Left forelimb (tissue), 1 donor: ENCODE measurements around the gene TRIM13.
"Not testable (repeated sequence)": the region's sequence is repeated elsewhere in the genome, so short reads cannot be mapped to it uniquely, and the experiment has no call there.

Experiments
- DNase-seq: peaks from one replicate; pipeline ENCODE4 v3.0.0-alpha.2; 2018; ENCODE audit warnings: low spot score

The TRIM13 gene

DNA sequence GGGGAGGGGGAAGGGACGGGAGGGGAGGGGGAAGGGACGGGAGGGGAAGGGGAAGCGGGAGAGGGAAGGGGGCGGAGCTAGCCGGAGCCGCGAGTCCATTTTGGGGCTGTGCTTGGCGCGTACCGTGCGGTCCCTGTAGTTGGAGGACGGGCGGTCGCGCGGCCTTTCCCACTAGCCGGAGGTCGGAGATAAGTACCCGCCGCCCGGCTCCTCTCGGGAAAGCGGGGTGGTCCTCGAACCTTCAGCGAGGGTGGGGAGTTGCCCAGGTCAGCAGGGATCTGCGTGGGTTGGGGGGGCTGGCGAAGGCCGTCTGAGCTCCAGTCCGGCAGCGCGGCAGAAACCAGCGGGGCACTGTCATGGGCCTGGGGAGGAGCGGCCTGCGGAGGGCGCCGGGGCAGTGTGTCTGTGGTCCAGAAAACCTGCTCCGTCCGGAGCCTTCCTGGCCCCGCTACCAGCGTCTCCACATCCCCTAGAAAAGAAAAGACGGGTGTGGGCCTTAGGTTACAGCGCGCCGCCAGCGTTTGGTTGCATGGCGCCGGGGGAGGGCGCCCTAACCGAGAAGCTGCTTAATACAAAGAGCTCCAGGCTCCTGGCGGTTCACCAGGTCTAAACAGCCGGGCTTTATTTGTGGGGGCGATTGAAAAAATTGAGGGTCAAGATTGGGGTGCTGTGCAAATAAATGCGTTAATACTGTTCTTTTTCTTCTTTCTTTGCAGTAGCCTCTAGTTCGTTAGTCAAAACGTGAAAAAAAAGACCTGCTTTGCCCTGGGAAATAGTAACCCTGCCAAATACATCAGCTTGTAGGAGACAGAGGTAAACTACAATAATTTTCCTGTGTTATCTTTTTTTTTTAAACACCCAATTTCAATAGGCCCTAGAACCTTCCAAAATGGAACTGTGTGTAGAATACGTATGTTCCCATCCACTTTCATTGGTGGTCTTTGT, at the start of gene TRIM13:
Gene TRIM13 (plus strand): TSS at position 92 of the 945 bp plus-strand sequence. CDS start 14,899 bp downstream, outside the sequence.
- DNase-seq, result peak; percentile 94

- DNase-seq, result not testable (repeated sequence)
Measured at GRCh38 chr13:49948777-49949270, 48.0 kb upstream of the TRIM13 start.

DNA sequence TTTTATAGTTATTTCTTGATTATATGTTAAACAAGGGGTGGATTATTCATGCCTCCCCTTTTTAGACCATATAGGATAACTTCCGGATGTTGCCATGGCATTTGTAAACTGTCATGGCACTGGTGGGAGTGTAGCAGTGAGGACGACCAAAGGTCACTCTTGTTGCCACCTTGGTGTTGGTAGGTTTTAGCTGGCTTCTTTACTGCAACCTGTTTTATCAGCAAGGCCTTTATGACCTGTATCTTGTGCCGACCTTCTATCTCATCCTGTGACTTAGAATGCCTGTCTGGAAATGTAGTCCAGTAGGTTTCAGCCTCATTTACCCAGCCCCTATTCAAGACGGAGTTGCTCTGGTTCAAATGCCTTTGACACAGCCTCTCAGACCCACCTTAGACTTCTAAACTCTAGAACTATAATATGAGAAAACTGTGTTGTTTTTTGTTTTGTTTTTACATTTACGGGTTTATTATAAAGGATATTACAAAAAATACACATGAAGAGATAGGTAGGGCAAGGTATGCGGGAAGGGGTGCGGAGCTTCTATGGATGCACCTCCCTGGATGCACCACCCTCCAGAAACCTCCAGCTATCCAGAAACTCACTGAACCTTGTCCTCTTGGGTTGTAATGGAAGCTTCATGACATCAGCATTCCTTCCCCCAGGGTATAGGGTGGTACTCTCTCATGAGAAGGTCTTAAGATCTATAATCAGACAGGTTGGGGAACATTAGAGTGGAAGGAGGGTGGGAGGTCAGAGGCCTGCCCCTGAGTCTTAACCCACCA, 44.9 kb upstream of the TRIM13 start:
- DNase-seq, result no peak

DNA sequence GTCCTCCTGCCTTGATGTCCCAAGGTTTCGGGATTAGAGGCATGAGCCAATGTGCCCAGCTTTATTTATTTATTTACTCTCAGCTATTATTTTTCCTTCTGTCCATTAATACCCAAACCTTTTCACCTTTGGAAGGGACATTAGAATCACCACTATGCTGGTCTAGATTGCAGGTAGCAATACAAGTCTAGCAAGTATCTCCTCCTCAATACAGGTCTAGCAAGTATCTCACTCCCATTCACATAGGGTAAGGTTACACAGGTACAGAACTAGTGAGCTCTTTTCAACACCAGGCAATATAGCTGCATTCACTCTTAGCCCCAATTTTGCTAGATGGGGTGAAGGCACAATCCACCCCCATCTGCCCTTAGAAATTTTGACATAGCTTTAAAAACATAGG, 43.3 kb upstream of the TRIM13 start:
- no peak for DNase-seq

DNA sequence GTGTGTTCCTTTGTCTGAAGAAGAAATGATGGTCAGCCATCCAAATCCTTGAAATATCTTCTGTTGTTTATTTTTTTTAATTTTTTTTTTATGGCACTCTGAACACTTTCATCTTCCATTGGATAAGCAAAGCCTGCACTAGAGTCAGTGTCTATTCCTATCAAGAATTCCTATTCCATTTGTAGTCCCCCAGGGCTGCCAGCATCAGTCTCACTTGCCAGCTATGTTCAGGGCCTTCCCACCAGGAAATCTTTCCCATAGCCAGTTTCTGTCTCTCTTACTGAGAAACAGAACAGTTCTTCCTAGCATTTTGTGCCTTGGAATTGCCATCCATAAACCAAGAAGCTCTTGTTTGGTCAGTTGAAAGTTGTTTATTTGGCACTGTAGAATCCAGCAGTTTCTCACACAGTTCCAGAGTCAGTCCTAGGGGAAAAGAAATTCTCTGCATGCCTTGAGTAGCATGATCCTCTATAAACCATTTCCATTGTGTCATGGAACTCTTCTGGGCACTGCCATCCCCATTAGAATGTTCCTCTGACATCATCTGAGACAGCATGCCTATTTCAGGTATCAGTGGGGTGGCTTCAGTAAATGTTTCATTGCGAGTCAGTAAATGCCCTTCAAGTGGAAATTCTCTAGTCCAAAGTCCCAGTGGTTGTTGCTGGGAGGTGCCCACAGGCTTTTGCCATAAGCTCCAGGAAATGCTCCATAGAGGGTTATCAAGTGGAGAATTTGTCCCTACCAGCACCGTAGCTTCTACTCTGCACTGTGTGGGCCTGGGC, 42.0 kb upstream of the TRIM13 start:
- no peak for DNase-seq

DNA sequence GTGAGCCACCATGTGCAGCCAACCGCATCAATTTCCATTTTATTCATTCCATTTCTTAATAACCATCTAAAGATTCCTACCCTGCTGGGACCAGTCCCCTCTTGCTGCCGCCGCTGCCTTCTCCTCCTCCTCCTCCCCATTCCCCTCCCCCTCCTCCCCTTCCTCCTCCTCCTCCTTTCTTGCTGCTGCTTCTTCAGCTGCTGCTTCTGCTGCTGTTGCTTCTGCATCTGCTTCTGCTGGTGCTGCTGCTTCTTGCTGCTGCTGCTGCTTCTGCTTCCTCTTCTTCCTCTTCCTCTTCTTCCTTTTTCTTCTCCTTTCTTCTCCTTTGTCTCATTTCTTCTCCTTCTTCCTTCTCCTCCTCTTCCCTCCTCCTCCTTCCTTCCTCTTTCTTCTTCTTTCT, 40.7 kb upstream of the TRIM13 start:
- DNase-seq, result no peak

GRCh38 chr13:49958321-49958720, 38.5 kb upstream of the TRIM13 start:
- no peak for DNase-seq

GRCh38 chr13:49967456-49967855, 29.4 kb upstream of the TRIM13 start:
- no peak for DNase-seq

GRCh38 chr13:49972709-49973108, 24.1 kb upstream of the TRIM13 start:
- DNase-seq, result no peak

DNA sequence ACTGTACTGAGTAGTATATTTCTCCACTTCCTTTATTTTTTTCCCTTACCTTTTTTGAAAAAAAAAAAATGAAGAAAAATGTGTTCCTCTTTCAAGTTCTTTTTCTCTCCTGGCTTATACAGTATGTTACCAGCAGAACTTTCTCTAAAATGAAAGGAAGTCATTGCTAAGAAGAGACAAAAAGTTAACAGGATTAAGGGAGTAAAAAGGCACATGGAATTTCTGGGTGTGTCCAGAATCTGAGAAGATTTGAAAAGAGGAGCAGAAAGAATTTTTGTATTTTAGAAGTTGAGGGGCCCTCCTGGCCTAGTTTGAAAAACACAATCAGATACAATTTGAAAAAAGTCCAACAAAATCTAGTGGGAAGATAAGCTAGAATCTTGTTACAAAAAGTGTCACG, 21.0 kb upstream of the TRIM13 start:
- DNase-seq, result no peak

DNA sequence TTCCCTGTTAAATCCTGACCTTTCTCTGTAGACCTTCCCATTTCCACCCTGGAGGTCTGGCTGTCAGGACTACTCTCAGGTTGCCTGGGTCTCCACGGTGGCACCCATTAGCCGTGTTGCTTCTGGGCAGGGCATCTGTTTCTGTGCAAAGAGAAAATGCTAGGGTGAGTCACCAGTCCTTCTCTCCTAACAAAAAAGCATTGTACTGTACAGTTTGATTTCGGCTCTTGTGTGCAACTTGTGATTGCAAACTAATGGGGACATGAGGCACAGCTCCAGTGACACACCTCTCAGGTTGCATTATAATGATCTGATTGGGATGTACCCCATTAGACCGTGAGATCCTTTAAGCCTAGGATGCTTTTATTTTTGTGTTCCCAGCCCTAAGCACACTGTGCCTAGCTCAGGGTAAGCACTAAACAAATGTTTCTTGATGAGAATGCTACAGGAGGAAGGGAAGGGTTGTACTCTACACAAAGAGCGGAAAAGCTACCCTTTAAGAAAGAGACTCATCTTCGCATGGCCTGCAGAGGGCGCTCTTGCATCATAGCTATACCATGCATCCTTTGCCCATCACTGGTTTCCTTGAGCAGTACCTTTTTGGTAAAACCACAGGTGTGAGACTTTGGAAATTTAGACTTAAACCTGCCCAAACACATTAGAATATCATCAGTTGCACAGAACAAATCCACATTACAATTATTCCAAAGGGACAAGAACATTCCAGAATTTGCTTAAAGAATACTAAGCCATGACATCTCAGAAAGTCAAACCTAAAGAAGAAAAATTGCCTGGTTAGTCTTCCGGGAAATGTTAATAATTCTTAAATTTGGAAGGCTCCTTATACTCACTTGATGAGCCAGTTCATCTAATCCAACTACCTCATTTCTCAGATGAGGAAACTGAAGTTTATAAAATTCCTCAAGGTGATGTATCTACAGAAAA, 20.3 kb upstream of the TRIM13 start:
- DNase-seq, result no peak

DNA sequence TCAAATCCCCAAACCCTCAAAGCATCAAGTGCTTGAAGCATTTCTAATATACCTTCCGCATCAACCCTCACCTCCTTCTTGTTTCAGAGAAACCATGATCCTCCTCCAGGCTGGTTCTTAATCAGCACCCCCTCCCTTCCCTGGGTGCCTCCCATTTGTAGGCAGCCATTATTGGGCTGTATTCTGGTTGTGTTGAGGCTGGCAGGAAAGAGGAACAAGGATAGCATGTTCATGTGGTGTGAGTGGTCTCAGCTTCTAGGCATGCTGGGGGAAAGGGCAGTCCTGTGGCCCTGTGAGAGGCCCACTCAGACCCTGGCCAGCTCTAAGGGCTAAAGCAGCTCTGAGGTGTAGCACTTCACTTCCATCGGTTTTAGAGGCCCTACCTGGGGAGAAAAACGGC, 18.9 kb upstream of the TRIM13 start:
- no peak for DNase-seq

- no peak for DNase-seq
Measured at GRCh38 chr13:49980266-49980665, 16.6 kb upstream of the TRIM13 start.

GRCh38 chr13:49985129-49985528, 11.7 kb upstream of the TRIM13 start:
- no peak for DNase-seq

DNA sequence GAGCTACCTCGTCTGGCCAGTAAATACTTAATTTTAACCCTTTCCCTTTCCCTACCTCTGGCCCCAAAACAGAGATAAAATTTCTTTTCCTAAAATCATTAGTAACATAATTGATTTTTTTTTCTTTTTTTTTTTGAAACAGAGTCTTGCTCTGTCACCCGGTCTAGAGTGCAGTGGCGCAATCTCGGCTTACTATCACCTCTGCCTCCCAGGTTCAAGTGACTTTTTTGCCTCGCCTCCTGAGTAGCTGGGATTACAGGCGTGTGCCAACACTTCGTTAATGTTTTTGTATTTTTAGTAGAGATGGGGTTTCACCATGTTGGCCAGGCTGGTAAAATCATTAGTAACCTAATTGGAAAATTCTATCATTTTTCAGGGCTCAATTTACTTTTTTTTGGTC, 10.4 kb upstream of the TRIM13 start:
- DNase-seq, result no peak

DNA sequence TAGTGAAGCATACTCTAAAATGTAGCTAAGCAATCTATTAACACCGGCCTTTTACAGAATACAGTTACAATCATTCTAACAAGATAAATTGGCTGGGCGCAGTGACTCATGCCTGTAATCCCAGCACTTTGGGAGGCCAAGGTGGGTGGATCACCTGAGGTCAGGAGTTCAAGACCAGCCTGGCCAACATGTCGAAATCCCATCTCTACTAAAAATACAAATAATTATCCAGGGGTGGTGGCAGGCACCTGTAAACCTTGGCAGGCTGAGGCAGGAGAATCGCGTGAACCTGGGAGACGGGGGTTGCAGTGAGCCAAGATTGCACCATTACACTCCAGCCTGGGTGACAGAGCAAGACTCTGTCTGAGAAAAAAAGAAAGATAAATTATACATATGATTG, 6.2 kb upstream of the TRIM13 start:
- not testable (repeated sequence) for DNase-seq

DNA sequence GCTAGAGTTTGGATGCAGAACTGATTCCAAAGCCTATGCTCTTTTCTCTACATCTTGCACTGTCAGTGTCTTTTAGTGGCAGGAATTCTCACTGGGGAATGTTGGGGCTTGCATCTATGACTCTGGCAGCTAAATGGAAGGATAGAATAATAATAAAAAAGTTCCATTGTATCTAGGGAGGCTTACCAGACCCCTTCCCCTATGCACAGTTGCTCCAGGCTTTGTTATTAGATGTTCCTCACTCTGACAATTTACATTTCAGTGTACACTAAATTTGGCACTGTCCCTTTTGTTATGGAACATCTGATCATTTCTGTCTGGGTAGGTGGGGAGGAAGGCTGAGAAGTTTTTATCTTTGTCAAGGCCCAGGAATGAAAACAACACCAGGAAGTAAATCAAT, 3.7 kb upstream of the TRIM13 start:
- DNase-seq, result no peak

DNA sequence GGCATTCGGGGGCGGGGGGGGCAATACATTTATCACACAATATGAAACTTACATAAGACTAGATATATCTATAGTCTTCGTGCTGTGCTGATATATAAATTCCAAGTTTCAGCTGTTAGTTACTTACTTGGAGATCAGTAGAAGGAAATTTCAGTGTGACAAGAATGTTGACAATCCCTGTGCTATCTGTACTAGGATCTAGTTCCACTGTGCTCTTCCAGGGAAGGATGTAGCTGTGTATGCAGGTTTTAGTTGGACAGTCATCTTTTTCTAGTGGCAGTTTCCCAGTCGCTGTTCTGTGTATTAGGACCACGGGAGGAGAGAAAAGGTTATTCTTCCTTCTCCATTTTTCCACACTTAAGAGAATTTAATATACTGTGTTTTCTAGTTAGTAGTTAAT, 3.2 kb upstream of the TRIM13 start:
- no peak for DNase-seq

DNA sequence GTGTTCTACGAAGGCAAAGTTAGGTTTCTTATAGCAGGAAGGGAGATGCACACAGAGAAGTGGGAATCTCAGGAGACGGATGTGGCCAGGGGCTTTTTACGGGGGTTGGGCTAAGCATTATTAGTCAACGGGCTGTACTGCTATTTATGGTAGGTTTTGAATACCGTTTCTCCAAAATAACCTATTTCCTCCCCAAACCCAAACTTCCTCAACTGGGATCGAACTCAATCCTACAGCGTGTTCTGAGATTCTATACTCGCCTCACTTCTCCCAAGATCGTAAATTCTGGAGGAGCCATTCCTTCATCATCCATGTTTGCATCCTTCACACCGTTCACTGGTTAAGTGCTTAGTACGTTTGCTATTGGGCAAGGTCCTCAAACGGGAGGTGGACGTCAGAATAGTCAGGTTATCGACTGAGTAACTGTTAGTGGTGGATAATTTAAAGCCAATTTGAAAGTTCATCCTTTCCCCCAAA, 1.2 kb upstream of the TRIM13 start:
- DNase-seq, result no peak

DNA sequence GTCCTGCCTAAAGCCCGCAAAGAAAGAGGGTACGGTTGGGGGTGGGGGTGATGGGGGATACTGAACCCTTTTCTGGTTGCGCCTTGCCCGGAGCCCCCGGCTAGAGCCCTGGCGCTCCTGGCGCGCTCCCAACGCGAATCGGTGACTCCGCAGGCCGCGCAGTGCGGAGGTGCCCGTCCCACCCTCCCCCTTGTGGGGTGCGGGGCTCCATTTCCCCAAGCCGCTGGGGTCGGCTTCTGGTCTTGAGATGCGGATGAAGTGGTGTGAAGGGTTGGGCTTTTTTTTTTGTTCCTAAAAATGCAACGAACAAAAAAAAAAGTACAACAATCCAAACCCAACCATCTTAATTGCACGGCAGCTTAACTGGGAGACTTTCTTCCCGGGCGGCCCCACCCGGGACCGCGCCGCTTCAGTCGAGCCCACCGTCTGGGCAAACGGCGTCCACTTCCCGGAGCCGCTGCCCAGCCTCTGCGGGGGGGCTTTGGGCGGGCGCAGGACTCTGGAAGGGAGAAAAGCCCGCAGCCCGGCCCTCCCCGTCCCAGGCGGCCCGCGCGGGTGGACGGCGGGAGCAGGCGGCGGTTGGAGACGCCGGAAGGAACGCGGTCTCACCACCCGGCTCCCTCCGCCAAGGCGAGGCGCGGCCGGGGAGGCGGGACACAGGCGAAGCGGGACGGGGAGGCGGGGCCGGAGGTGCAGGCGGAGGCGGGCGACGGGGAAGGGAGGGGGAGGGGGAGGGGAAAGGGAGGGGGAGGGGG, 504 bp upstream of the TRIM13 start:
- peak; percentile 93 for DNase-seq
